WTC11 (cell line): Measurements from ENCODE around the gene LAMA4.

ENCODE experiments used
- ATF3 ChIP-seq: sonication (generic); formaldehyde crosslinking; conservative IDR thresholded peaks from 2 replicates; pipeline ENCODE4 v1.8.1; 2022; ENCODE audit warnings: mild to moderate bottlenecking, missing genetic modification reagents
- CDX4 ChIP-seq: fragments of 250-450 bp; sonication (Bioruptor Pico); IDR thresholded peaks from 2 replicates; pipeline ENCODE4 v1.9.0; 2021; ENCODE audit warnings: moderate library complexity, mild to moderate bottlenecking, inconsistent platforms, borderline replicate concordance
- CTCF ChIP-seq: fragments of 200-600 bp; IDR thresholded peaks from 2 replicates; pipeline ENCODE4 v1.8.0; 2022; ENCODE audit warnings: antibody characterized with exemption
- HMGXB4 ChIP-seq: sonication (generic); formaldehyde crosslinking; IDR thresholded peaks from 2 replicates; pipeline ENCODE4 v1.8.1; 2023; ENCODE audit warnings: mild to moderate bottlenecking, moderate library complexity, missing genetic modification reagents
- MAX ChIP-seq: sonication (generic); formaldehyde crosslinking; IDR thresholded peaks from 2 replicates; pipeline ENCODE4 v1.8.0; 2022; ENCODE audit warnings: mild to moderate bottlenecking, missing genetic modification reagents
- MLX ChIP-seq: sonication (generic); formaldehyde crosslinking; IDR thresholded peaks from 2 replicates; pipeline ENCODE4 v1.8.1; 2023; ENCODE audit warnings: mild to moderate bottlenecking, missing genetic modification reagents, moderate library complexity
- USF1 ChIP-seq: sonication (generic); formaldehyde crosslinking; IDR thresholded peaks from 2 replicates; pipeline ENCODE4 v1.8.0; 2022; ENCODE audit warnings: mild to moderate bottlenecking, missing genetic modification reagents
- ZNF138 ChIP-seq: sonication (generic); formaldehyde crosslinking; conservative IDR thresholded peaks from 2 replicates; pipeline ENCODE4 v1.8.1; 2022; ENCODE audit warnings: mild to moderate bottlenecking, moderate library complexity, missing genetic modification reagents
- ZNF532 ChIP-seq: fragments of 250-450 bp; sonication (Bioruptor Pico); IDR thresholded peaks from 2 replicates; pipeline ENCODE4 v1.9.0; 2021; ENCODE audit warnings: mild to moderate bottlenecking, borderline replicate concordance

- TF ChIP-seq ATF3: no peak
- no peak for TF ChIP-seq CTCF
- TF ChIP-seq HMGXB4 (CRISPR knock-in tag): no peak
- TF ChIP-seq USF1: no peak
- TF ChIP-seq ZNF532: no peak
- TF ChIP-seq MAX (CRISPR knock-in tag): no peak
- TF ChIP-seq ZNF138: no peak
- TF ChIP-seq CDX4: no peak
- TF ChIP-seq MLX (CRISPR knock-in tag): no peak
Measured at GRCh38 chr6:112257178-112257855, 3.0 kb upstream of the LAMA4 start.
